Measurements from ENCODE around the gene QRFP.

GRCh38 chr9:130894546-130894945 lies 2.1 kb downstream of the QRFP start:
- TF ChIP-seq CTCF (IDR thresholded peaks at IDR 0.05 in 2 of 3, conservative IDR thresholded peaks at IDR 0.05 in 1 of 3; ENCODE audit: borderline replicate concordance in 1 of 3, insufficient read depth in 1 of 3, low read depth in 2 of 3, low read length in 2 of 3) (no peak), POLR2A (IDR thresholded peaks at IDR 0.05; ENCODE audit: borderline replicate concordance, extremely low read depth, insufficient read depth, insufficient read length) (no peak), EGR1 (IDR thresholded peaks at IDR 0.05; ENCODE audit: low read depth) (no peak), ZFX (IDR thresholded peaks at IDR 0.05) (no peak), JUND (IDR thresholded peaks at IDR 0.05) (no peak)
